KMS-11 (cell line): Measurements from ENCODE around the gene ABCB1.

Source experiments
- H2AFZ ChIP-seq: fragments of 200-600 bp; sonication (generic); 2 replicates; pipeline ENCODE4 v1.6.1; 2016; ENCODE audit warnings: antibody characterized with exemption, mixed run types, low read depth
- H3K27ac ChIP-seq: fragments of 200-600 bp; sonication (generic); 2 replicates; pipeline ENCODE4 v1.6.1; 2016; ENCODE audit warnings: mild to moderate bottlenecking, mixed run types
- H3K27me3 ChIP-seq: fragments of 200-600 bp; sonication (generic); 2 replicates; pipeline ENCODE4 v1.6.1; 2017; ENCODE audit warnings: mild to moderate bottlenecking, low read depth, mixed run types, moderate library complexity; ENCODE audit not compliant: insufficient read depth
- H3K36me3 ChIP-seq: fragments of 200-600 bp; sonication (generic); 2 replicates; pipeline ENCODE4 v1.6.1; 2017; ENCODE audit warnings: mild to moderate bottlenecking, mixed run types; ENCODE audit not compliant: insufficient read depth
- H3K4me1 ChIP-seq: fragments of 200-600 bp; sonication (generic); 2 replicates; pipeline ENCODE4 v1.6.1; 2016; ENCODE audit warnings: mild to moderate bottlenecking, low read depth, mixed run types; ENCODE audit not compliant: poor library complexity, severe bottlenecking
- H3K4me2 ChIP-seq: fragments of 200-600 bp; sonication (generic); 2 replicates; pipeline ENCODE4 v1.7.0; 2016; ENCODE audit warnings: mild to moderate bottlenecking, mixed run types
- H3K4me3 ChIP-seq: fragments of 200-600 bp; sonication (generic); IDR thresholded peaks from 2 replicates; pipeline ENCODE4 v1.6.1; 2017; ENCODE audit warnings: low read depth, low read length, mixed read lengths; ENCODE audit not compliant: insufficient read depth
- H3K79me2 ChIP-seq: fragments of 200-600 bp; sonication (generic); 2 replicates; pipeline ENCODE4 v1.6.1; 2016; ENCODE audit warnings: low read depth, mixed run types; ENCODE audit not compliant: insufficient read depth
- H3K9ac ChIP-seq: fragments of 200-600 bp; sonication (generic); 2 replicates; pipeline ENCODE4 v1.6.1; 2016; ENCODE audit warnings: mild to moderate bottlenecking, mixed run types
- H4K20me1 ChIP-seq: fragments of 200-600 bp; sonication (generic); 2 replicates; pipeline ENCODE4 v1.6.1; 2016; ENCODE audit warnings: mild to moderate bottlenecking, mixed run types; ENCODE audit not compliant: insufficient read depth
- TF ChIP-seq, protein P1 (sequence below): fragments of 200-600 bp; sonication (generic); conservative IDR thresholded peaks from 2 replicates; pipeline ENCODE4 v1.6.1; 2017; ENCODE audit warnings: low read depth, mild to moderate bottlenecking, antibody characterized with exemption, low read length, moderate library complexity, mixed read lengths

Gene ABCB1

DNA sequence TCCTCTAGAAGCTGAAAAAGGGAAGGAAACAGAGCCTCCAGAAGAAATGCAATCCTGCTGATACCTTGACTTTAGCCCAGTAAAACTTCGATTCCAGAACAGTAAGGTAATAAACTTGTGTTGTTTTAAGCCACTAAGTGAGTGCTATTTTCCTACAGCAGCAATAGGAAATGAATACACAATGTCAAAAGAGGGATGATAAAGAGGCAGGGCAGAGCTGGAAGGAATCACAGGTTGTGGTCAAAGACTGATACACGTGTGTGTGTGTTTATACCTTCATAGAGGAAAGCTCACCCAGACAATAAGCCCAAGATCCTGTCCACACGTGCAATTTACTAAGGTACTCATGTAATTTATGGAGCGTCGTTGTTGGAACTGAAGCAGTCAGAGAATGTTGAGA, 9.5 kb downstream of the ABCB1 start:
- Histone ChIP-seq H4K20me1 (no peaks in the 10 kb centered on the region), H3K27ac (no peak overlapping the region), H3K27me3 (no peaks in the 10 kb centered on the region), H2AFZ (no peak overlapping the region), H3K36me3 (no peaks in the 10 kb centered on the region), H3K9ac (no peak overlapping the region), H3K4me3 (no peak overlapping the region), H3K4me1 (no peaks in the 10 kb centered on the region), H3K4me2 (no peak overlapping the region), H3K79me2 (no peaks in the 10 kb centered on the region)
- TF ChIP-seq, protein P1, sequence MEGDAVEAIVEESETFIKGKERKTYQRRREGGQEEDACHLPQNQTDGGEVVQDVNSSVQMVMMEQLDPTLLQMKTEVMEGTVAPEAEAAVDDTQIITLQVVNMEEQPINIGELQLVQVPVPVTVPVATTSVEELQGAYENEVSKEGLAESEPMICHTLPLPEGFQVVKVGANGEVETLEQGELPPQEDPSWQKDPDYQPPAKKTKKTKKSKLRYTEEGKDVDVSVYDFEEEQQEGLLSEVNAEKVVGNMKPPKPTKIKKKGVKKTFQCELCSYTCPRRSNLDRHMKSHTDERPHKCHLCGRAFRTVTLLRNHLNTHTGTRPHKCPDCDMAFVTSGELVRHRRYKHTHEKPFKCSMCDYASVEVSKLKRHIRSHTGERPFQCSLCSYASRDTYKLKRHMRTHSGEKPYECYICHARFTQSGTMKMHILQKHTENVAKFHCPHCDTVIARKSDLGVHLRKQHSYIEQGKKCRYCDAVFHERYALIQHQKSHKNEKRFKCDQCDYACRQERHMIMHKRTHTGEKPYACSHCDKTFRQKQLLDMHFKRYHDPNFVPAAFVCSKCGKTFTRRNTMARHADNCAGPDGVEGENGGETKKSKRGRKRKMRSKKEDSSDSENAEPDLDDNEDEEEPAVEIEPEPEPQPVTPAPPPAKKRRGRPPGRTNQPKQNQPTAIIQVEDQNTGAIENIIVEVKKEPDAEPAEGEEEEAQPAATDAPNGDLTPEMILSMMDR: no peak

DNA sequence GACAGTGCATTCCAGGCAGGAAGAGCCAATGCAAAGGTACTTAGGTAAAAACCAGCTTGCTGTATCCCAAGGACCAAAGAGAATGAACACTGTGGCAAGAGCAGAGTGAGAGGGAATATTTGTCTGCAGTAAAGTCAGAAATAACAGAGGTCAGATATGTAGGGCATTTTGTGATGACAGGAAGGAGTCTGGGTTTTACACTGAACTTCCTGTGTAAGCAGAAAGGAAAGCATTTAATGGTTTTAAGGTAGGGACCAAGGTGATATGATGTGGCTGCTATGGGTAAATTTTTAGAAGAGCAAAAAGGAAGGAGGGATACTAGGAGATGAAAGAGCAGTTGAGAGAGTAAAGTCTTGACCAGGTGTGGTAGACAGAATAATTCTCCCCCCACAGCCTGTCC, 10.1 kb downstream of the ABCB1 start:
- TF ChIP-seq, protein P1: no peak
- H3K27ac ChIP-seq: no peak overlapping the region
- H3K4me2 ChIP-seq: no peak overlapping the region
- no peak overlapping the region for H3K4me3 ChIP-seq
- no peaks in the 10 kb centered on the region for H3K79me2 ChIP-seq
- H2AFZ ChIP-seq: no peak overlapping the region
- no peak overlapping the region for H3K9ac ChIP-seq
- H3K36me3 ChIP-seq: no peaks in the 10 kb centered on the region
- no peaks in the 10 kb centered on the region for H4K20me1 ChIP-seq
- no peaks in the 10 kb centered on the region for H3K27me3 ChIP-seq
- H3K4me1 ChIP-seq: no peaks in the 10 kb centered on the region

DNA sequence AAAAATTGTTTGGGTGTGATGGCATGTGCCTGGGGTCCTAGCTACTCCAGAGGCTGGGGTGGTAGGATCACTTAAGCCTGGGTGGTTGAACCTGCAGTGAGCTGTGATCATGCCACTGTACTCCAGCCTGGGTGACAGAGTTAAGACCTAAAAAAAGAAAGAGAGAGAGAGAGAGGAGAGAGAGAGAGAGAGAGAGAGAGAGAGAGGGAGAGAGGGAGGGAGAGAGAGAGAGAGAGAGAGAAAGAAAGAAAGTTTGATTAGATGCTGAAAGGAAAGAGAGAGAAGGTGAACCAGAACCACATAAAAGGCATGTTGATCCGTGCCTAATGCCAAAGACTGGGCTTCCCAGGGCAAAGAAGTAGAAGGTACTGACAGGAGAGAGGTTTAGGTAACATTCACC, 11.1 kb downstream of the ABCB1 start:
- H4K20me1 ChIP-seq: no peaks in the 10 kb centered on the region
- no peak overlapping the region for H3K4me3 ChIP-seq
- H2AFZ ChIP-seq: no peak overlapping the region
- H3K79me2 ChIP-seq: no peaks in the 10 kb centered on the region
- H3K36me3 ChIP-seq: no peaks in the 10 kb centered on the region
- TF ChIP-seq, protein P1: no peak
- H3K4me2 ChIP-seq: no peak overlapping the region
- no peaks in the 10 kb centered on the region for H3K27me3 ChIP-seq
- no peaks in the 10 kb centered on the region for H3K4me1 ChIP-seq
- no peak overlapping the region for H3K9ac ChIP-seq
- no peak overlapping the region for H3K27ac ChIP-seq

DNA sequence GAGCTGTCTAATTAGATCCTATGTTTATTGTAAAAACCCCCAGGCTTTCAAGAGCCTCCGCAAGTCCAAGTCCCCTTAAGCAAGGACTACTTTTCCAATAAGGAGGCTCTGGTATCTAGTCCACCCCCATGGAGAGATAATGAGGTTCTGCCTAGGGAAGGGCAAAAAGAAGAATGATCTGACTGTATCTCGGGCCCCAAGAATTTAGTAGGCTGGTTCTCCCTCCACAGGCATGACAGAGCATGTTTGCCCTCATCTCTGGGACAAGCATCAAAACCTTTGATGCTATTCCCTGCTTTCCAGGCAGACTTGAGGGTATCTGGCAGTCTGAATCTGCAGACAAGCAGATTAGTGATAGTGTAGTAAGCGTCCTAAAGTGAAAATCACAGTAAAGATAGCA, 19.0 kb downstream of the ABCB1 start:
- H3K4me2 ChIP-seq: no peak overlapping the region
- no peaks in the 10 kb centered on the region for H4K20me1 ChIP-seq
- H3K36me3 ChIP-seq: no peaks in the 10 kb centered on the region
- H3K27me3 ChIP-seq: no peaks in the 10 kb centered on the region
- no peaks in the 10 kb centered on the region for H3K79me2 ChIP-seq
- no peak overlapping the region for H3K27ac ChIP-seq
- no peaks in the 10 kb centered on the region for H3K4me1 ChIP-seq
- H2AFZ ChIP-seq: no peak overlapping the region
- TF ChIP-seq, protein P1: no peak
- H3K9ac ChIP-seq: no peak overlapping the region
- H3K4me3 ChIP-seq: no peak overlapping the region

DNA sequence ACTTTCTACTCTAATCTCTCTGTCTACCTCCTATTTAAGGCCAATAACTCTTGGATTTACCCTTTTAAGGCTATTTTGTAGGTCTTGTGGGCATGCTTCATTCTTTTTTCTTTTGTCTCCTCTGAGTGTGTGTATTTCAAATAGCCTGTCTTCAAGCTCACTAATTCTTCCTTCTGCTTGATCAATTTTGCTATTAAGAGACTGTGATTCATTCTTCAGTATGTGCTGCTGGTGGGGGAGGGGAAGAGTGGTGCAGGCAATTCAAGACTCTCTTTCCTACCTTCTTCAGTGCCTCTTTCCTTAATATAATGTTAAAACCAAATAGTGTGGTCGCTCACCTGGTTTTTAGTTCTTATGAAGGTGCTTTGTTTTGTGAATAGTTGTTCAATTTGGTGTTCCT, 20.0 kb downstream of the ABCB1 start:
- H3K27me3 ChIP-seq: no peaks in the 10 kb centered on the region

More for the DNA sequence above, 20.0 kb downstream of the ABCB1 start:
- H3K4me2 ChIP-seq: no peak overlapping the region
- H3K79me2 ChIP-seq: no peaks in the 10 kb centered on the region
- H3K4me3 ChIP-seq: no peak overlapping the region
- no peak overlapping the region for H2AFZ ChIP-seq
- no peak overlapping the region for H3K27ac ChIP-seq
- no peaks in the 10 kb centered on the region for H4K20me1 ChIP-seq
- no peak overlapping the region for H3K9ac ChIP-seq
- TF ChIP-seq, protein P1: no peak
- H3K36me3 ChIP-seq: no peaks in the 10 kb centered on the region
- no peaks in the 10 kb centered on the region for H3K4me1 ChIP-seq
